ENCODE data around the gene RAP2A.

RAP2A gene

DNA sequence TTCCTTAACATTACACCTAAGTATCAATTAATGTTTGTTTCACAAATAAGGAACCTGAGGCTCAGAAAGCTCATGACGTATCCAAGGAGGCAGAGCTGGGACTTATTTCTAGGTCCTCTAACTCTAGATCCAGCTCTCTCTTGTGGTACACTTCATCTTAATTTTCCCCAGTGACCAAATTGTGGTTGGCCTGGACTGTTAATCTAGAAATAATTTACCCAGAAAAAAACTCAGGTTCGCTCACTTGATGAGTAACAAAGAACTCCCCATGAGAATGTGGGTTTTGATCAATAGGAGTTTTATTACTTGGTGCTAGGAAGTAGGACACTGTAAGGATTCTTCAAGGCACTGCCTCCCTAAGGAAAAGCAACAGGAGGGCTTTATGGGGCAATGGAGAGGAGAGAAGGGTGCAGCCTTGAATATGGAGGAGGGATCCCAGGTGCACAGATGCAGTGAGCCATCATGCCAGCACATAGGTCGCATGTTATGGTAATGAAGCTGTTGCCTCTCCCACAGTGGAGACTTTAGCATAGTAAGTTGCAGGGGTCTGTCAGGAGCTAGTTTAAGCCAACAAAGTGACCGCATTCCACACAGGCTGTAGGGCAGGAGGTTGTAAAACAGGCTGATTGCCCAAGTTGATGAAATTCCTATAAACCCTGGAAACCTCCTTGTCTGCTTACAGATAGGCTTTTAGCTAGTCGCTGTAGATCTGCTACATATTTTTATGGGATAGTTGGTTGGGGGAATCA lies 14.7 kb downstream of the RAP2A start:
- no peak for DNase-seq

DNA sequence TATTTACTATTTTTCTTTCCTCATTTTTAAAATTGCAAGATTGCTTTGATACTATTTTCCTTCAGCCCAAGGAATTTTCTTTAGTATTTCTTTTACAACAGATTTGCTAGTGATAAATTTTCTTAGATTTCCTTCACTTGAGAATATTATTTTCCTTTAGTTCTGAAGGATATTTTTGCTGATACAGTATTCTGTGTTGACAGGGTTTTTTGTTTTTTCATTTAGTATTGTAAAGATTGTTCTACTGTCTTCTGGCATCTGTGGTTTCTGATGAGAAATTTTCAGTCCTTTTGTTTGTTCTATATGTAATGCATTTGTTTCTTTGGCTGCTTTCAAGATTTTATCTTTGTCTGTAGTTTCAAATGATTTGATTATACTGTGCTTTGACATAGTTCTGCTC lies 20.7 kb downstream of the RAP2A start:
- no peak for DNase-seq

DNA sequence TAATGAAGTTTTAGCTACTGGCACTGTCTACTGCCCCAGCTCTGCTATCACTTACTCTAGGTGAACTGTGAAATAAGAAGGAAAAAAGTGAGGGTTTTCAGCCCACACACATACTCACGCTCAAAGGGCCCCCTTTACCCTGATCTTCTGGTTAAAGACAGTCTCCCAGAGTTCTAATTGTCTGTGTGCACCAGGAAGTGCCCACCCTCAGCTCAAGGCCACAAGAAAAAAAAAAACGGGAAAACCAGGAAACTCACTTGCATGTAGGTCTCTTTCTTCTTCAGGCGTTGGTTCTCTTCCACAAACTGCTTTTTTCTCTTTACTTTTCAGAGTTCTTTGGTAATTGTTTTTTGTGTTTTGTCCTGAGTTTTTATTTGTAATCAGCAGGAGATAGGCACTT lies 22.1 kb downstream of the RAP2A start:
- DNase-seq, result no peak

DNA sequence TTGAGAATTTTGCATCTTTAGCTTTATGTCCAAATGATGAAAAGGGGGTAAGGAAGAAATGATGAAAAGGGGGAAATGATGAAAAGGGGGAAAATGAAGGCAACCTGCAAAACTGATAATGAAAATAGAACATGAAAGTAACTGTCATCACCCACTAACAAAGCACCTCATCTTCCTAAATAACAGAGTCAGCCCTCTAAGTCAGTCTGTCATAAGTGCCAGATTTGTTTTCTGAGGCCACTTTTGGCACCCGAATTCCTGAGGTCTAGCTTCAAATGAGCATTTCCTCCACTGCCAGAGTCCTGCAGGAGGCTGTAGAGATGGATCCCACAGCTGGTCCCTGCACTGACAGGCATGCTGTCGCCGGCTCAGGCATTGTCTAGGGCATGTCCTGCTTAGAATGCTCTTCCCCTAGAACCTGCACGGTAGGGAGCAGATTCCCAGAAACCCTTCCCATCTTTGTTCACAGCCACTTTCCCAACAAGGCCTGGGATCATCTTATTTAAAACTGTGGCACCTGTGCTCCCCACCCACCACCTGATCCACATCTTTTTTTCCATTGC lies 25.3 kb downstream of the RAP2A start:
- no peak for DNase-seq

DNA sequence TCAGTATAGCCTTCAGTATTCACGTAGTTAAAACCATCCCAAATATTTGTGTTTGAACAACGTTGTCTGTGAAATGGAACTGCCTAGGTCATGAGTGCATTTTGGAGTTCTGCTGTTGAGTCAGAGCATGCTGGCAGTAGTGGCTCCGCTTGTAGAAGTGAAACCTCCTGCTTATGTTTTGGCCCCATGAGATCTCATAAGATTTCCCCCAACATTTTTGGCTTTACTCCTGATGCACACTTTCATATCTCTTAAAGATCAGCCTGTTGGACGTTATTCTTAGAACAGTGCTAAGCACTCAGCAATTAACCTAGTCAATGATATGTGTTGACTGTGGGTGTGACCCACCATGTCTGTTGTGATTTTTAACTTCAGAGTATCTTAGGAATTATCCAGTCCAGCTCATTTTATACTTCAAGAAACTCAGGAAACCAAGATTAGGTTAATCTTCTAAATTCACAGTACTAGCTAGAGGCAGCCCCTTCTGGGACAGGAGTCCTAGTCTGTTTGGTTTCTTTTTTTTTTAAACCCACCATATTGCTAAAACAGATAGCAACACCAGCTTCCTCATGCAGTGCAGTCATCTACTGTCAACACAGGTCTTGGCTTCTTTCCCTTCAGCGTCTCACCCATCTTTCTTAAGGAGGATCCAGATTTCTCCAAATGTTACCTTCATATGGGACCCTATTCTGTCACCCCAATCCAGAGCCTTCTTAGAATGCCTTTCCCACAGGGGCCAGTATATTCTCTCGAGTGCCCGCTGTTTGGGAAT lies 26.2 kb downstream of the RAP2A start:
- no peak for DNase-seq

DNA sequence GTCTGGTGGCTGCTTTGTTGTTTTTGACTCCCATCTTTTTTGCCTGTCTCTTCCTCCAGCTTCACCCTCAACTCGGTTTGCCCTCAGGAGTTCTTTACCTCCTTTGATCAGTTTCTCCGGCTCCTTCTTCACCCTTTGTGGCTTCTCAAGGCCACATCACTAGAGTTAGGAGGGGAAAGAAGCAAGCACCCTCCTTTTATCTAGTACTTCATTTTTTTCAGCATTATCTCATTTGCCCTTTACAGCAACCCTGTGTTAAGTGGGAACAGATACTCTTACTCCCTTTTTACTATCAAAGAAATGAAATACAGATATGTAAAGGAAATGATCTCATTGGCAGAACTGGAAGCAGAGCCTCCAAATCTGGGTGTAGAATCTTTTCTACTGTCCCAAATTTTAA lies 26.9 kb downstream of the RAP2A start:
- DNase-seq, result no peak

DNA sequence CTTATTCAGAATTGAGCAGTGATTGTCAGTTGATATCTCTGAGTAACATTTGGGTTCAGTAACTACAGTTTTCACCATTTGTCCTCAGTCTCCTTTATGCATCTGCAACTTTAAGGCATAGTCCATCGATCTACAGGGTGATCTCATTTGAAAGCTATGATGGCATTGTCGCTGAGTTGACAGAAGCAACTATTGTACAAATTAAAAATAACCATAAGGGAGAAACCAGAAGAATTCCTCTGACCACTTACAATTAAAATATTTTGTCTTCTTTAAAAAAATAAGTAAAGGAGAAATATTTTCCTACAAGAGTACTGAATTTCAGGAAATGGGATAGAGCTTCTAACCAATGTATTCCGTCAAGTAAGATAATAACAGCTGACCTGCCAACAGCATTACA lies 30.6 kb downstream of the RAP2A start:
- no peak for DNase-seq

DNA sequence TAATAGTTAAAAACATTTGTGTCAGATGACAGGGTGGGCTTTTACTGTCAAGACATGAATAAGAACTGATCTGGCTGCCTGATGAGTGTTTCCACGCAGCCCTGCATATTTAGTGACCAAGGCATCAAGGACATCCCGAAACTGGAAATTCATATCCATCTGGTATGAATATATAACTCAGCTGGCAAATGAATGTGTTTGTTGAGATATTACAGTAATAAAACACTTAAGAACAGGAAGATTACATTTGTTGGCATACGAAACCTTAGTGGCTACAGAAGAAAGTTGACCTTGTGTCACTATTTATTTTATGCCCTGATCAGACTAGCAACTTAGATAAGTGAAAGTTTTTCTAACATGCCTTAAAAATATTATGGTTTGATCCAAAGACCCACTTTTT lies 32.8 kb downstream of the RAP2A start:
- no peak for DNase-seq

DNA sequence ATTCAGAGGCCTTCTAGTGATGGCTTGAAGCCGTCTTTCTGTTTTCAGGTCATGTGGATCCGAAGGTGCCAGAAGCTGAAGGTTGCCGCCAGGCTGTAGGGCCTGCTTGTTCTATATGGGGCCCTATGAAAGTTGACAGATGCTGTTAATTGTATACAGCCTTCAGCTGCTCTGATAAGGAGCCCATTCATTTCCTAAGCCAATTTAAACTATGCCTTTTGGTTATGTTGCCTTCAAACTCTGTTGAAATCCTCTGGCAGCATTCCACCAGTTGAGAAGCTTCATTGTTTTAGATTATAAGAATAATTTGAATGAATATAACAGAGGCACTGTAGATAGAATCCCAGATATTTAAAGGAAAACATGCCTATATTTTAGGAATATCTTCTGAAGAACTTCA lies 34.4 kb downstream of the RAP2A start:
- no peak for DNase-seq

DNA sequence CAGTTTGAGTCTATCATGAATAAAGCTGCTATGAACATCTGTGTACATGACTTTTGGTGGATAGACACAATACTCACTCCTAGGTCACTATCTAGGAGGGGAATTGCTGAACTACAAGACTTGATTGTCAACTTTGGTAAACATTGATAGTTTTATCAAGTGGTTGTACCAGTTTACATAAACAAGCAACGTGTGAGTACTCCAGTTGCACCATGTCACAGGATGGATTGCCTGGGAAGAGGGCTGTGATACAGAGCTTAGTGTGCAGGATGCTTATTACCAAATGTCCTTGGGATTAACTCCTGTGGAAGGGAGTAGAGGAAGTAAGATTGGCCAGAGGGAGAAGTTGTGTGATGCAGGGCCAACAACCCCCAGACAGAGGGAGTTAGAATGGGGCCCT lies 37.7 kb downstream of the RAP2A start:
- DNase-seq, result no peak

DNA sequence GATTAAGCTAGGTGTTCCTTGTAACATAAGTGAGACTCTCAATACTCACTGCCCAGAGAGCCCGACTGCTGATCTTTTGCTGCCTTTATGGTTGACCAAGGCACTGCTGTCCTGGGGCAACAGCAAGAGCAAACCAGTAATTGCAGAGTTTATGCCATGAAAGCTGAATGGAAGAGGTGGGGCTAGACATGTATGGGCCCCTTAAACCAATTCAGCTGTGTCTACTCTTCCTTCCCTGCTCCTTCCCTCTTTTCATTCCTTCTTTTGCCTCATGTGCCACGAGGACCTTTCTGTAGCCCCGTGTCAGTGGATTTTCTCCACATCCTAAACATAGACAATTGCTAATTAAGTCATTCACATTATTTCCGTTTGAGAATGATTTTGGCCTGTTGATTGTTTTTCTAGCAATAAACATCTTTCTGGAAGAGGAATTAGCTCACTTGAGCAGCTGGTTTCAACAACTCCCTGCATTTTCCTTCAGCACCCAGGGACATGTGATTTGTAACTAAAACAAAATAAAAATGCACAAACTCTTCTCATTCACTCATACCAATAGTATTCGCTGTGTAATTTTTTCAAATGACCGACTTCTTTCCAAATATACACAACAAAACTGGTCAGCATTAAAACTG lies 40.5 kb downstream of the RAP2A start:
- DNase-seq, result no peak

DNA sequence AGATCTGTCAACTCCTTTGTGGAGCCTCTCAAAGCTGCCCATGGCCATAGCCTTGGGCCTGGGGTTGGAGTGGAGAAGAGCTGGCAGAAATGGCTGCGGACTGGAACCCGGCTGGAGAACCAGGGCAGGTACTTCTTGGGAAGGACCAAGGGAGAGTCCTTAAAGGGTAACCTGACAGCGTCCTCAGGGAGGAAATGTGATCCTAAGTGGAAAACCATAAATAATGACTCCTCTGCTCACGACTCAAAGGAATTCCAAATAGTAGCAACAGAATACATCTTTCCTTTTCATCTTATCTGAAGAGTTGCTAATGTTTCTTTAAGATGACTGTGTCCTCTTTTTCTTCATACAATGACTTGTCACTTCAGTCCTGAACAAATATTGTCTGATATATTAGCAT lies 41.0 kb downstream of the RAP2A start:
- DNase-seq, result no peak

DNA sequence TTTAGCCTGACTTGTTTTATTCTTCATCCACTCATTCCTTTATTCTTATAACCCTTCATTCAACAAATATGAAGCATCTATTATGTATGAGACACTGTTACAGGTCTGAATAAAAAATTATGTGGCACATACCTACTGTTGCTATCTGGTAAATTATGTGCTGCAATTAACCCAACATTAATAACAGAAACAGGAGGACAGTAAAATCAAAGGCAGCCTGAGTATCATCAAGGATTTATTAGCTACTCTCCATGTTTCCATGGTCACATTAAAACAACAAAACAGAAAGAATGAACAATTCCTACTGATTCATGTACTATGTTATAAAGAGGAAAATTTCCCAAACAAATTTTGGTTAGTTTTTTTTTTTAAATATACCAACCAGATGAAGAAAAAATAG lies 43.9 kb downstream of the RAP2A start:
- DNase-seq, result no peak

DNA sequence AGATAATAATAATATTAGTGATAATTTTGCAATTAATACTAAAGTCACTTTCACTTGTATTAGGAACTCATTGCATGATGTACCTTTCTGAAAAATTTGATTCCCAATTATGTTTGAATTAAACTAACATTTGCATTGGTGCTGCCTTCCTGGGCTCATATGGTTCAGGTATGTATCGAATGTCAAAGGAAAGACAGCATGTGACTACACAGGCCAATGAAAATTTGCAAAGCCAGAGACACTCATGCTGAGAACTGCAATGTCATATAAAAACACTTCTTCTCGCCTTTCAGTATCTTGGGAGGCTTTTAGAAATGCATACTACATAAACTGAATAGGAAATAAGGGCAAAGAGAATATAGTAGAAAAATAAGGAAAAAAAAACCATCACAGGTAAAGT lies 44.3 kb downstream of the RAP2A start:
- DNase-seq, result no peak

DNA sequence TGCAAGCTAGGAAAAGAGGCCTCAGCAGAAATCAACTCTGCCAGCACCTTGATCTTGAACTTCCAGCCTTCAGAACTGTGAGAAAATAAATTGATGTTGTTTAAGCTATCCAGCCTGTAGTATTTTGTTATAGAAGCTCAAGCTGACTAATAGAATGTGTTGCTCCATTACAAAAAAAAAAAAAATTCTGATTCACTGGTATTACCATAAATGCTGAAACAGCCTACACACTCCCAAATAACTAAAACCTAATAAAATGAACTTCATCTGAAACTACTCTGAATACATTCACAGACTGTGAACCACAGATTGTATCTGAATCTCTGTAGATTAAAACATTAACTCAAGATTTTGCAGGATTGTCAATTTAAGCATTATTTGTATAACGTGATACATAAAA lies 49.5 kb downstream of the RAP2A start:
- no peak for DNase-seq

DNA sequence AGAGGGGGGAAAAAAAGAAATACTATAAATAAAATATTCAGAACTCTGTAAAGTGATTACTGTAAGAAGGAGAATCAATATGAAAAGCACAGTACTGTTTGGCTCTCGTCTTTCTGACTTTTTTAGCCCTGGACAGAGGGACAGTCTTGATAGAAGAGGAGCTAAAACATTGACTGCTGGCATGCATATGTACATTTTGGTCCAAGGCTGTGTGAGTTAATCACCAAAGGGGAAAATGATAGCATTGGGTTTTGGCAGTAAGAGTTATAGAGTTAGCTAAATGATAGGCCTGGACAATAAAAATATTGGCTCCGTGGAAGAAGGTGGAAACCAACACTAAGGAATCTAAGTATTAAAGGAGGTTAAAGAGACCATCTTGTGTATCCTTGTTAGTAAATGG lies 50.3 kb downstream of the RAP2A start:
- no peak for DNase-seq

DNA sequence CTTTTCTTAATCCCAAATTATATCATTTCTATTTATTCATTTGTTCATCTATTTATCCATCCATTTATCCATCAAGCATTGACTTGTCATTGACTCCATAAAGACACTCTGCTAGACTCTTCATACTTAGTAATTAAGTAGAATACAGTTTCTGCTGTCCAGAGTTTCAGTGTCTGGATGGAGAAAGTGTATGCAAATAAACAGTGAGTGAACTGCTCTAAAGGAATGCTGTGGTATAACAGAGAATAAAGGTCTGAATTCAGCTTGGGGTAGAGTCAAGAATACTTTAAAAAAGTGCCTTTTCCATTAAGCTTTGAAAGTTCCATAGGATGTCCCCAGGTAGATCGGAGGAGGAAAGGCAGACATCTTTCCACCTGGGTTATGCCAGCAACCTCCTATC lies 51.4 kb downstream of the RAP2A start:
- DNase-seq, result no peak

DNA sequence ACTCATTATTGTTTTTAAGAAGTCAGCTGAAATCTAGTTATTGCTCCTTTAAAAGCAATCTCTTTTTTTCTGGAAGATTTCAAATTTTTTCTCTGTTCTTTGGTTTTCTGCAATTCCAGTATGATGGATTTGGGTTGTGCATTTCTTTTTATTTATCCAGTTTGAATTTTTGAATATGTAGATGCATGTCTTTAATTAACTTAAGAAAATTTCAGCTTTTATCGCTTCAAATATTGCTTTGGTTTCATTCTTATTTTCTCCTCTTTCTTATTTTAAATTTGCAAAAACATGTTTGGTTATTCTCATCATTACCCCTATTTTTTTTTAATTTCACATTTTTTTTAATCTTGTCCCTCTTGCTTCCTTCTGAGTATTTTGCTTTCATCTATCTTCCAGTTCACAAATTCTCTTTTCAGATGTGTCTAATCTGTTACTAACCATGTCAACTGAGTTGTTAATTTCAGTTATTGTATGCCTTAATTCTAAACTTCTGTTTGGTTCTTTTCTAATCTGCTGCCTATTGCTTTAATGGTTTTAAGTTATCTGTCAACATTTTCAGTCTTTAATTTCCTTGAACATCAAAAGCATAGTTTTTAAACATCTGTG lies 56.8 kb downstream of the RAP2A start:
- no peak for DNase-seq

DNA sequence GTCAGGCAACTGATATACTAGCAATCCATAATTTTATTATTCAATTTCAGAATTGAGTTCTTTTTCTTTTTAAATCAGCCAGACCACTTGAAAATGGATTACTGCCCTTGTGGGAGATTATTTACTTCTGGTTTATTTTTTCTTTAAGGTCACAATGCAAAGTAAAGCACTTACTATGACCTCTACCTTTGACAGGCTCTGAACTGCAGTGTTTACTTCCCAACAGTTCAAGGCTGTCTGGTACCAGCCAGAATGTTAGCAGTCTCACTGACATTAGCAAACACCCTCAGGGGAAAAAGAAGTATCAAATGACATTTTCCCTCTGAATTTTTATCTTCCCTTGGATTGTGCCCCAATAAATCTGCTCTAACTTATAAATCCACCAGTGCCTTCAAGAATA lies 57.5 kb downstream of the RAP2A start:
- DNase-seq, result no peak

DNA sequence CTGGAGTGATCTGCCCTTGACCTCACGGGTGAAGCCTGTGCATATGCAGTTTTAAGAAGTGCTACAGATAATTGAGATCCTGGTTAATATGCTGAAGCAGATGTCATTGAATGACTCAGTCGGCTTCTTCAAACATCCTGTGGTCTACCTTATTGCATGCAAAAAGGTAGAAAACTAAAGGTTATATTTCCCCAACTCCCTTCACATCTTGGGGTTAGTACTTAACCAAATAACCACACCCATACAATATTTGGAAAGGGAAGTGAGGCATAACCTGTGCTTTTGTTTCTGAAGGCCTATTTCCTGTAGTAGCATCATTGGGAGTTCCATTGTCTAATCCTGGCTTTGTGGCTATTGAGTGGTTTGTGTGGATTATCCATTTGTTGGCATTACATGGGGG lies 58.3 kb downstream of the RAP2A start:
- DNase-seq, result no peak

DNA sequence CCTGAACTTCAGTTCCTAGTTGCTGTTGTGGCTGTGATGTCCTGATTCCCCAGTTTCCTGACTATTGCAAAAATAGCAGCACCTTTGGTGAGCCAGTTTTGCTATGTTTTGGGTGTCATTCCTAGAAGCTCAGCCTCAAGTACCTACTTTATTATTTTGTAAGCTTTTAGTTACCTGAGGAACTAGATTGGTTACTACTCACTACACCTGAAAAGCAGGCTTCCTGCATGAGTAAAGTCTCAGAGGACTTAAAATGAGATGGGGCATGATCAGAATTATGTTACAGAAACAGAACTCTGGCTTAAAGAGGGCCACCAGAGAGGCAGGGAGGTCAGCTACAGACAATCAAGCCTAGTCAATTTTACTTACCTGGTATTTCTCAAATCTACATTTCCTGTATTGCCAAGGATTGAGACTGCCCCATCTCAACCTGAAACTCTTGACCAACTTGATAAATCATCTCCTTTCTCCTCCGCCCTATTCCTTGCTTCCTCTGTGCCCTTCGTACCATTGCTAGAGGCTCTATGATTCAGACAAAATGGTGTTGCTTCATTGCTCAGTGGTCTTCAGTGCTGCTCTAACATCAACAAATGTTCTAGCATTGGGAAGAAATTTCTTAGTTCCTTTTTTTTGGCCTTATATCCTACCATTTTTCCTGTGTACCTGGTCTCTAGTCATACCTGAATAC lies 58.9 kb downstream of the RAP2A start:
- no peak for DNase-seq

DNA sequence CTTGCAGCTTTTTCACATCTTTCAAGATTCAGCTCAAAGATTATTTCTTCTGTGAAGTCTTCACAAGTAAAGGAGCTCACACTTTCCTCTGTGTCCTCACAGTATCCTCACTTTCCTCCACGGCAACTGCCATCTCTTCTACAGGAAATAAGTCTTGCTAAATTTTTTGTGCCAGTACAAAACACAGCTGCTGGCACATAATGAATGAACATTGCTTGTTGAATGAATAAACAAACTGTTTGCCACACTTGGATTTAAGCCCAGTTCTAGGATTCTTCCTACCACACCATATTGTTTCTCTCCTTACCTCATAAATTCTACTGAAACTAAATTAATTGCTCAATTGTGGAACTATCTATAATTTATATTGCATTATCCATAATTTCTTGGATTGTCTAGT lies 59.5 kb downstream of the RAP2A start:
- DNase-seq, result no peak

DNA sequence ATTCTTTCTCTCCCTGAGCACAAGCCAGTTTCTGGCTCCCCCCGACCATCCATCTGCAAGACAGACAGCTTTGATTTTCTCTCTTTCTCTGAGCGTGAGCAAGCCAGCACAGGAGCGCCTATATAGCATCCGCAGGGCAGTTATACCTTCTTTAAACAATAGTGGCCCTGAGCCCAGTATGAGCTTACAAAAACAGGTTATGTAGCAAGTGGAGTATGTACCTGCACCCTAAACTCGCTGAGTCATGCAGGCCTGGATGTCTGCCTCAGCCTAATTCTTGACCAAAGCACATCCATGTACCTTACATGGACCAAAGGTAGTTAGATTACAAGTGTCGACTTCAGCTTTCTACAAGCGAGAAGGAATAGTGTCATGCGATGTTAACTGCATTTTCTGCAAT lies 61.7 kb downstream of the RAP2A start:
- no peak for DNase-seq

Measured in activated naive CD4-positive, alpha-beta T cell treated with Interleukin-2 at 50 U/mL for 16 hours (primary cell).